ENCODE data around the gene CEP57L1. TPM values are rescaled to one million over a fixed set of nuclear protein-coding genes. Genes with fewer than 3 reads are reported as not detected.
A peak's percentile ranks its signal among the peaks of the same experiment; 100 is the strongest.

CEP57L1 gene
- total and polyA plus RNA-seq, 12 donors = 8.6 to 29.6 (median 14.2) TPM

- no peaks in the 10 kb centered on the region for H3K27me3 ChIP-seq
- no peaks in the 10 kb centered on the region for H3K36me3 ChIP-seq (replicated peaks in 1 of 2)
- intact Hi-C loops (cut with DNase I) = no loop called here
- no peak for TF ChIP-seq CTCF (IDR thresholded peaks at IDR 0.05)
- DNase-seq = no peak
- H3K4me3 ChIP-seq = no peak overlapping the region
- no peaks in the 10 kb centered on the region for H3K9me3 ChIP-seq (replicated peaks in 1 of 3)
- peaks cover 29 to 47% of the 10 kb centered on the region in 2 donors for H3K4me1 ChIP-seq (replicated peaks in 1 of 2)
- WGBS, 4 donors = 25 to 50% (median 41%) methylated on average over 2 of the region's 2 CpGs
- H3K27ac ChIP-seq = no peak overlapping the region
These were observed 36.7 kb upstream of the CEP57L1 start for GRCh38 chr6:109058620-109059019.

- peak overlapping the region in 1 of 4 donors; percentile 19 for H3K4me3 ChIP-seq
These were observed 36.2 kb upstream of the CEP57L1 start for GRCh38 chr6:109059153-109059552.

GRCh38 chr6:109059571-109060021 is 35.7 kb upstream of the CEP57L1 start:
- Histone ChIP-seq H3K27me3 (no peaks in the 10 kb centered on the region), H3K4me3 (peak overlapping the region in 1 of 4 donors; percentile 19), H3K36me3 (replicated peaks in 1 of 2) (no peaks in the 10 kb centered on the region), H3K9me3 (replicated peaks in 1 of 3) (no peaks in the 10 kb centered on the region), H3K4me1 (replicated peaks in 1 of 2) (peaks cover 29 to 47% of the 10 kb centered on the region in 2 donors), H3K27ac (peak overlapping the region; percentile 22 to 78 (median 49))
- TF ChIP-seq POLR2A (IDR thresholded peaks at IDR 0.05) (no peak), CTCF (IDR thresholded peaks at IDR 0.05) (peak in 5 of 6 experiments; percentile 11 to 39 (median 19))
- peak in 1 of 7 donors; percentile 28 for DNase-seq
- intact Hi-C loops (cut with DNase I) = loop anchor here in 1 of 2 donors (10.0 kb wide), 2 partner anchors 55 to 165 kb away; no protein-coding TSS in a partner anchor
- WGBS, 4 donors = 30 to 33% (median 31%) methylated on average over 4 of the region's 4 CpGs

More at GRCh38 chr6:109059153-109059552, 36.2 kb upstream of the CEP57L1 start:
- Histone ChIP-seq H3K27me3 (no peaks in the 10 kb centered on the region), H3K4me1 (replicated peaks in 1 of 2) (peaks cover 29 to 47% of the 10 kb centered on the region in 2 donors), H3K9me3 (replicated peaks in 1 of 3) (no peaks in the 10 kb centered on the region), H3K27ac (peak overlapping the region in 3 of 5 donors; percentile 49 to 78 (median 58)), H3K36me3 (replicated peaks in 1 of 2) (no peaks in the 10 kb centered on the region)
- 56 to 61% (median 59%) methylated on average over 3 of the region's 3 CpGs for WGBS, 4 donors
- DNase-seq = no peak
- no peak for TF ChIP-seq POLR2A (IDR thresholded peaks at IDR 0.05)
- TF ChIP-seq CTCF (IDR thresholded peaks at IDR 0.05) = no peak
- intact Hi-C loops (cut with DNase I) = no loop called here

- no peaks in the 10 kb centered on the region for H3K36me3 ChIP-seq (replicated peaks in 1 of 2)
- peak overlapping the region in 3 of 5 donors; percentile 6 to 58 (median 49) for H3K27ac ChIP-seq
- TF ChIP-seq CTCF (IDR thresholded peaks at IDR 0.05) (no peak), POLR2A (IDR thresholded peaks at IDR 0.05) (no peak)
- H3K4me1 ChIP-seq (replicated peaks in 1 of 2) = peaks cover 29 to 45% of the 10 kb centered on the region in 2 donors
- intact Hi-C loops (cut with DNase I) = loop anchor here in 1 of 2 donors (10.0 kb wide), 2 partner anchors 56 to 166 kb away; no protein-coding TSS in a partner anchor
- H3K27me3 ChIP-seq = no peaks in the 10 kb centered on the region
- WGBS, 4 donors = 29 to 44% (median 33%) methylated on average over 2 of the region's 2 CpGs
- no peak for DNase-seq
- no peaks in the 10 kb centered on the region for H3K9me3 ChIP-seq (replicated peaks in 1 of 3)
- no peak overlapping the region for H3K4me3 ChIP-seq
These were observed 34.7 kb upstream of the CEP57L1 start for GRCh38 chr6:109060571-109060970.

Measured in adrenal gland (tissue), 12 donors.